Esophagus muscularis mucosa (tissue), 4 donors: ENCODE data around the gene TIMM13. TPM values are rescaled to one million over a fixed set of nuclear protein-coding genes. Genes with fewer than 3 reads are reported as not detected.

Experiments
- DNase-seq: peaks from one replicate; pipeline ENCODE4 v3.0.0-alpha.2; 2017; ENCODE audit errors: extremely low spot score
- H3K27ac ChIP-seq, 4 donors: fragments of 200-600 bp; sonication (generic); replicated peaks in 1 of 4; 1 replicate in 3 of 4; 2 replicates in 1 of 4; pipeline ENCODE4 v1.5.1; 2016 to 2019; ENCODE audit warnings: mild to moderate bottlenecking in 1 of 4
- H3K27me3 ChIP-seq, 4 donors: fragments of 200-600 bp; sonication (generic); one replicate each; pipeline versions ENCODE4 v1.5.1 to v1.6.0; 2016 to 2019
- H3K36me3 ChIP-seq, 4 donors: fragments of 200-600 bp; sonication (generic); one replicate each; pipeline ENCODE4 v1.5.1; 2016 to 2019
- H3K4me1 ChIP-seq, 4 donors: fragments of 200-600 bp; sonication (generic); one replicate each; pipeline ENCODE4 v1.5.1; 2016 to 2019
- H3K4me3 ChIP-seq, 4 donors: fragments of 200-600 bp; sonication (generic); 1 replicate in 2 of 4; 2 replicates in 2 of 4; pipeline ENCODE4 v1.5.1; 2016 to 2019; ENCODE audit warnings: mild to moderate bottlenecking in 4 of 4, moderate library complexity in 1 of 4
- H3K9me3 ChIP-seq, 4 donors: fragments of 200-600 bp; sonication (generic); 1 replicate in 3 of 4; 2 replicates in 1 of 4; pipeline ENCODE4 v1.5.1; 2016 to 2019
- CTCF ChIP-seq, 3 experiments: fragments of 200-600 bp in 2 of 3; fragments of 450-650 bp in 1 of 3; sonication (generic) in 2 of 3; IDR thresholded peaks; one replicate each; pipeline ENCODE4 v1.5.1; 2017 to 2019; ENCODE audit warnings: antibody characterized with exemption in 3 of 3, mild to moderate bottlenecking in 2 of 3, moderate library complexity in 1 of 3
- EP300 ChIP-seq: sonication (generic); formaldehyde crosslinking; IDR thresholded peaks from one replicate; pipeline ENCODE4 v1.6.1; 2017; ENCODE audit warnings: antibody characterized with exemption
- POLR2A ChIP-seq: fragments of 450-650 bp; IDR thresholded peaks from one replicate; pipeline ENCODE4 v1.6.1; 2017; ENCODE audit warnings: antibody characterized with exemption, moderate library complexity, mild to moderate bottlenecking, low read depth
- POLR2AphosphoS5 ChIP-seq, 2 donors: sonication (generic); formaldehyde crosslinking; IDR thresholded peaks; one replicate each; pipeline ENCODE4 v1.6.1; 2017; ENCODE audit warnings: antibody characterized with exemption in 2 of 2
- WGBS: methylation state at CpG from one replicate; pipeline ENCODE4 v1.1.5; 2018; 5-methylcytosine and 5-hydroxymethylcytosine counted together
- intact Hi-C: fragments of 100-400 bp; cut with DNase I; formaldehyde crosslinking; loops from one replicate; pipeline ENCODE4 v1.15.1; 2023
- total RNA-seq, 4 donors: library from RNA; depleted of rRNA; stranded (reverse); fragments of >200 nt; gene quantifications; one replicate each; pipeline versions ENCODE4 v1.1.0 to v1.2.1, GENCODE V29; 2016

The TIMM13 gene
- total RNA-seq, 4 donors from 2014 or later: 16.2 to 37.7 (median 28.1) TPM

DNA sequence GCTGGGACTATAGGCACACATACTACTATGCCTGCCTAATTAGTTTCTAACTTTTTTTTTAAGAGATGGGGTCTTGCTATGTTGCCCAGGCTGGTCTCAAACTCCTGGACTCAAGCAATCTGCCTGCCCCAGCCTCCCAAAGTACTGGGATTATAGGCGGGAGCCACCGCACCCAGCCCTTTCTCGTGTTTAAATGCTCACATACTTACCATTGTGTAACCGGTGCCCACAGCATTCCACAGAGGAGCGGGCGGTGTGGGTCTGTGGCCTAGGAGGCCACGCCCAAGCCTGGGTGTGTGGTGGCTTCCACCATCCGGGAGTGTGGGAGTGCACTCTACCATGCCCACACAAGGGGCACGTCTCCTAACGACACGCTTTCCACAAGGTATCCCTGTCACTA, 21.6 kb upstream of the TIMM13 start:
- intact Hi-C loops: no loop called here
- DNase-seq: no peak
- peaks cover 0 to 25% (median 9%) of the 10 kb centered on the region in 4 donors for H3K36me3 ChIP-seq
- TF ChIP-seq POLR2AphosphoS5 (IDR thresholded peaks at IDR 0.05): no peak
- TF ChIP-seq POLR2A: no peak
- no peak for TF ChIP-seq EP300
- no peak for TF ChIP-seq CTCF (IDR thresholded peaks at IDR 0.05)
- H3K9me3 ChIP-seq: no peaks in the 10 kb centered on the region
- 92% methylated on average over 11 of the region's 11 CpGs for WGBS
- no peak overlapping the region for H3K27ac ChIP-seq
- no peak overlapping the region for H3K4me3 ChIP-seq
- H3K27me3 ChIP-seq: no peaks in the 10 kb centered on the region
- no peaks in the 10 kb centered on the region for H3K4me1 ChIP-seq

GRCh38 chr19:2446381-2446780, 19.0 kb upstream of the TIMM13 start:
- Histone ChIP-seq H3K27me3 (no peaks in the 10 kb centered on the region), H3K4me1 (no peaks in the 10 kb centered on the region), H3K27ac (no peak overlapping the region), H3K4me3 (no peak overlapping the region), H3K9me3 (no peaks in the 10 kb centered on the region), H3K36me3 (peaks cover 0 to 43% (median 29%) of the 10 kb centered on the region in 4 donors)
- no peak for DNase-seq
- WGBS: 70% methylated on average over 17 of the region's 19 CpGs
- intact Hi-C loops: no loop called here
- TF ChIP-seq CTCF (IDR thresholded peaks at IDR 0.05) (no peak), EP300 (no peak), POLR2AphosphoS5 (IDR thresholded peaks at IDR 0.05) (no peak), POLR2A (no peak)

GRCh38 chr19:2444251-2445002, 17.0 kb upstream of the TIMM13 start:
- H3K27ac ChIP-seq: no peak overlapping the region
- no peaks in the 10 kb centered on the region for H3K4me1 ChIP-seq
- no peak overlapping the region for H3K4me3 ChIP-seq
- TF ChIP-seq POLR2A (no peak), EP300 (no peak), POLR2AphosphoS5 (IDR thresholded peaks at IDR 0.05) (no peak), CTCF (IDR thresholded peaks at IDR 0.05) (no peak)
- no peak for DNase-seq
- no peaks in the 10 kb centered on the region for H3K27me3 ChIP-seq
- H3K36me3 ChIP-seq: peaks cover 0 to 42% (median 33%) of the 10 kb centered on the region in 4 donors
- no peaks in the 10 kb centered on the region for H3K9me3 ChIP-seq
- intact Hi-C loops: no loop called here
- WGBS: 92% methylated on average over 28 of the region's 34 CpGs

DNA sequence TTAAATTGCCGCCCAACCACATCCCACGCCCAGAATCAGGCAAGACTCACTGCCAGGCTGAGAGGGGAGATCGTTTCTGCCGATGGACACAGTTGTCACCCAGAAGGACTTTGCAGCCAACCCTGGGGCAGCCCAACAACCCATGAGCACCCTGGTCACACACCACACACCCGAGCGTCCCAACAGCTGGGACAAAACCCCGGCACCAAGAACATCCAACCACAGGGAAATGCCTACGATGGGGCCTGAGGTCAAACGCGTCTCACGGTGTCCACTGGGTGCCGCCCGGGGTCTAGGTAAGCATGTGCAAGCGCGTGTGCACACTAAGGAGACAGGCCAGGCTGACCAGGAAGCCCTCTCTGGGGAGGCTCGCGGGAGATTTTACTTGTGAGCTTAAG, 16.4 kb upstream of the TIMM13 start:
- no peak for DNase-seq
- intact Hi-C loops: no loop called here
- Histone ChIP-seq H3K4me1 (no peaks in the 10 kb centered on the region), H3K27ac (no peak overlapping the region), H3K4me3 (no peak overlapping the region), H3K9me3 (no peaks in the 10 kb centered on the region), H3K36me3 (peaks cover 0 to 42% (median 33%) of the 10 kb centered on the region in 4 donors), H3K27me3 (no peaks in the 10 kb centered on the region)
- WGBS: 89% methylated on average over 12 of the region's 17 CpGs
- TF ChIP-seq CTCF (IDR thresholded peaks at IDR 0.05) (no peak), POLR2A (no peak), EP300 (no peak), POLR2AphosphoS5 (IDR thresholded peaks at IDR 0.05) (no peak)
